ENCODE data around the gene TTBK1.

- no peak for TF ChIP-seq EZH2phosphoT487 (IDR thresholded peaks at IDR 0.05; ENCODE audit: borderline replicate concordance, low read depth)
- no peak for TF ChIP-seq USF1 (IDR thresholded peaks at IDR 0.05; ENCODE audit: borderline replicate concordance, low read depth)
- no peak for TF ChIP-seq CTCF (IDR thresholded peaks at IDR 0.05)
- no peak for TF ChIP-seq ELF1 (IDR thresholded peaks at IDR 0.05)
- no peak for TF ChIP-seq SIN3A (IDR thresholded peaks at IDR 0.05; ENCODE audit: borderline replicate concordance, low read depth, low read length)
- TF ChIP-seq, protein P1, sequence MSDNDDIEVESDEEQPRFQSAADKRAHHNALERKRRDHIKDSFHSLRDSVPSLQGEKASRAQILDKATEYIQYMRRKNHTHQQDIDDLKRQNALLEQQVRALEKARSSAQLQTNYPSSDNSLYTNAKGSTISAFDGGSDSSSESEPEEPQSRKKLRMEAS (IDR thresholded peaks at IDR 0.05; ENCODE audit: low read depth): no peak
- TF ChIP-seq, protein P2, sequence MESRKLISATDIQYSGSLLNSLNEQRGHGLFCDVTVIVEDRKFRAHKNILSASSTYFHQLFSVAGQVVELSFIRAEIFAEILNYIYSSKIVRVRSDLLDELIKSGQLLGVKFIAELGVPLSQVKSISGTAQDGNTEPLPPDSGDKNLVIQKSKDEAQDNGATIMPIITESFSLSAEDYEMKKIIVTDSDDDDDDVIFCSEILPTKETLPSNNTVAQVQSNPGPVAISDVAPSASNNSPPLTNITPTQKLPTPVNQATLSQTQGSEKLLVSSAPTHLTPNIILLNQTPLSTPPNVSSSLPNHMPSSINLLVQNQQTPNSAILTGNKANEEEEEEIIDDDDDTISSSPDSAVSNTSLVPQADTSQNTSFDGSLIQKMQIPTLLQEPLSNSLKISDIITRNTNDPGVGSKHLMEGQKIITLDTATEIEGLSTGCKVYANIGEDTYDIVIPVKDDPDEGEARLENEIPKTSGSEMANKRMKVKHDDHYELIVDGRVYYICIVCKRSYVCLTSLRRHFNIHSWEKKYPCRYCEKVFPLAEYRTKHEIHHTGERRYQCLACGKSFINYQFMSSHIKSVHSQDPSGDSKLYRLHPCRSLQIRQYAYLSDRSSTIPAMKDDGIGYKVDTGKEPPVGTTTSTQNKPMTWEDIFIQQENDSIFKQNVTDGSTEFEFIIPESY (IDR thresholded peaks at IDR 0.05; ENCODE audit: borderline replicate concordance, low read depth): no peak
- no peak for TF ChIP-seq NRF1 (IDR thresholded peaks at IDR 0.05; ENCODE audit: low read depth, low read length)
- TF ChIP-seq SMC3 (IDR thresholded peaks at IDR 0.05; ENCODE audit: low read depth, low read length): no peak
- TF ChIP-seq RCOR1 (IDR thresholded peaks at IDR 0.05; ENCODE audit: low read length): no peak
- no peak for TF ChIP-seq USF2 (IDR thresholded peaks at IDR 0.05; ENCODE audit: borderline replicate concordance, low read depth, low read length)
- no peak for TF ChIP-seq EP300 (IDR thresholded peaks at IDR 0.05; ENCODE audit: borderline replicate concordance in 1 of 2, low read depth in 1 of 2, low read length in 1 of 2)
- TF ChIP-seq CHD2 (IDR thresholded peaks at IDR 0.05; ENCODE audit: low read length, partially characterized antibody): no peak
Measured at GRCh38 chr6:43286456-43286979, 43.2 kb downstream of the TTBK1 start.
